A549 (cell line): ENCODE results near the gene CAMTA1.

Source experiments
- JUN ChIP-seq, 2 experiments: fragments of >200 bp; sonication (Bioruptor Twin); formaldehyde crosslinking; IDR thresholded peaks; 2 replicates in 1 of 2; 3 replicates in 1 of 2; pipeline ENCODE4 v1.6.1; 2016 to 2017
- NR3C1 ChIP-seq: fragments of >200 bp; sonication (Bioruptor Twin); formaldehyde crosslinking; IDR thresholded peaks from 3 replicates; pipeline ENCODE4 v1.6.1; 2017
- POLR2A ChIP-seq: IDR thresholded peaks from 2 replicates; pipeline ENCODE4 v1.6.1; 2012; ENCODE audit warnings: mild to moderate bottlenecking, low read length
- RAD21 ChIP-seq, 2 experiments: fragments of >200 bp in 1 of 2; sonication (Bioruptor Twin) in 1 of 2; formaldehyde crosslinking in 1 of 2; IDR thresholded peaks in 1 of 2; conservative IDR thresholded peaks in 1 of 2; 2 replicates in 1 of 2; 3 replicates in 1 of 2; pipeline ENCODE4 v1.6.1; 2012 to 2018; ENCODE audit warnings: inconsistent platforms in 1 of 2
- RFX5 ChIP-seq: fragments of 450-650 bp; IDR thresholded peaks from 2 replicates; pipeline ENCODE4 v1.7.1; 2014; ENCODE audit warnings: antibody characterized with exemption, mild to moderate bottlenecking, moderate library complexity
- TF ChIP-seq, protein P1 (sequence below): fragments of 200-600 bp; sonication (generic); IDR thresholded peaks from 2 replicates; pipeline ENCODE4 v1.6.1; 2016; ENCODE audit warnings: antibody characterized with exemption, mild to moderate bottlenecking, moderate library complexity
- TF ChIP-seq, protein P2 (sequence below): fragments of >200 bp; sonication (Bioruptor Twin); formaldehyde crosslinking; IDR thresholded peaks from 3 replicates; pipeline ENCODE4 v1.6.1; 2016
- TF ChIP-seq, protein P3 (sequence below): fragments of >200 bp; sonication (Bioruptor Twin); formaldehyde crosslinking; IDR thresholded peaks from 3 replicates; pipeline ENCODE4 v1.5.1; 2016
- TF ChIP-seq, protein P4 (sequence below): IDR thresholded peaks from 2 replicates; pipeline ENCODE4 v1.6.1; 2012; ENCODE audit warnings: low read depth, borderline replicate concordance

DNA sequence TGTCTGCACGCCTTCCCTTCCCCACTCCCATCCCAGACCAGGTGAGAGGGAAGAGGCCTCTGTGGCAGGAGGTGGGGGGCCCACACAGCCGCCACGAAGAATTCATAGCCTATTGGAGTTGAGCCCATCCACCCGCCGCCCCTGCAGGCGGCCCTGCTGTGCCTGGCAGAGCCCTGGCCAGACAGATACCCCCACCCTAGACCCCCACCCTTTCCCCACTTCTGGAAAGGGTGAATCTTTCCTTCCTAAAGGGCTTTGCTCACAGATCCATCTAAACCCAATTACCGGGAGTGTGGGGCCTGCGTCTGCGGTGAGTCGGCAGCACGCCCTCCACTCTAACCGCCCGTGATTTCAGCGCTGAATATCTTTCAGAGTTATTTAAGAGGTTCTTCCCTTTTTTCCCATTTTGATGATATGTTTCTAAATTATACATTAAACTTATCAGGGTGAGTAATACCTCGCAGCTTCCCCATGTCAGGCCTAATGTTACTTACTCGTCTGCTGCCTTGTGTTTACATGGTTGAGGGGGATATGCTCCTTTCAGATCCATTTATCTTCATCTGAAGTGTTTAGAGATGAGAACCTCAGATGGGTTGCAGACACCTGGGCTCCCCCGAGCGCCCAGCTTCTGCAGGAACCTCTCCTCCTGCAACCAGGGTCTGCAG is 802.0 kb downstream of the CAMTA1 start:
- TF ChIP-seq, protein P1, sequence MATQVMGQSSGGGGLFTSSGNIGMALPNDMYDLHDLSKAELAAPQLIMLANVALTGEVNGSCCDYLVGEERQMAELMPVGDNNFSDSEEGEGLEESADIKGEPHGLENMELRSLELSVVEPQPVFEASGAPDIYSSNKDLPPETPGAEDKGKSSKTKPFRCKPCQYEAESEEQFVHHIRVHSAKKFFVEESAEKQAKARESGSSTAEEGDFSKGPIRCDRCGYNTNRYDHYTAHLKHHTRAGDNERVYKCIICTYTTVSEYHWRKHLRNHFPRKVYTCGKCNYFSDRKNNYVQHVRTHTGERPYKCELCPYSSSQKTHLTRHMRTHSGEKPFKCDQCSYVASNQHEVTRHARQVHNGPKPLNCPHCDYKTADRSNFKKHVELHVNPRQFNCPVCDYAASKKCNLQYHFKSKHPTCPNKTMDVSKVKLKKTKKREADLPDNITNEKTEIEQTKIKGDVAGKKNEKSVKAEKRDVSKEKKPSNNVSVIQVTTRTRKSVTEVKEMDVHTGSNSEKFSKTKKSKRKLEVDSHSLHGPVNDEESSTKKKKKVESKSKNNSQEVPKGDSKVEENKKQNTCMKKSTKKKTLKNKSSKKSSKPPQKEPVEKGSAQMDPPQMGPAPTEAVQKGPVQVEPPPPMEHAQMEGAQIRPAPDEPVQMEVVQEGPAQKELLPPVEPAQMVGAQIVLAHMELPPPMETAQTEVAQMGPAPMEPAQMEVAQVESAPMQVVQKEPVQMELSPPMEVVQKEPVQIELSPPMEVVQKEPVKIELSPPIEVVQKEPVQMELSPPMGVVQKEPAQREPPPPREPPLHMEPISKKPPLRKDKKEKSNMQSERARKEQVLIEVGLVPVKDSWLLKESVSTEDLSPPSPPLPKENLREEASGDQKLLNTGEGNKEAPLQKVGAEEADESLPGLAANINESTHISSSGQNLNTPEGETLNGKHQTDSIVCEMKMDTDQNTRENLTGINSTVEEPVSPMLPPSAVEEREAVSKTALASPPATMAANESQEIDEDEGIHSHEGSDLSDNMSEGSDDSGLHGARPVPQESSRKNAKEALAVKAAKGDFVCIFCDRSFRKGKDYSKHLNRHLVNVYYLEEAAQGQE = no peak
- no peak for TF ChIP-seq POLR2A
- no peak for TF ChIP-seq JUN (IDR thresholded peaks at IDR 0.05)
- TF ChIP-seq, protein P2, sequence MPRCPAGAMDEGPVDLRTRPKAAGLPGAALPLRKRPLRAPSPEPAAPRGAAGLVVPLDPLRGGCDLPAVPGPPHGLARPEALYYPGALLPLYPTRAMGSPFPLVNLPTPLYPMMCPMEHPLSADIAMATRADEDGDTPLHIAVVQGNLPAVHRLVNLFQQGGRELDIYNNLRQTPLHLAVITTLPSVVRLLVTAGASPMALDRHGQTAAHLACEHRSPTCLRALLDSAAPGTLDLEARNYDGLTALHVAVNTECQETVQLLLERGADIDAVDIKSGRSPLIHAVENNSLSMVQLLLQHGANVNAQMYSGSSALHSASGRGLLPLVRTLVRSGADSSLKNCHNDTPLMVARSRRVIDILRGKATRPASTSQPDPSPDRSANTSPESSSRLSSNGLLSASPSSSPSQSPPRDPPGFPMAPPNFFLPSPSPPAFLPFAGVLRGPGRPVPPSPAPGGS = no peak
- TF ChIP-seq RAD21 (conservative IDR thresholded peaks at IDR 0.05 in 1 of 2, IDR thresholded peaks at IDR 0.05 in 1 of 2) = no peak
- TF ChIP-seq, protein P3, sequence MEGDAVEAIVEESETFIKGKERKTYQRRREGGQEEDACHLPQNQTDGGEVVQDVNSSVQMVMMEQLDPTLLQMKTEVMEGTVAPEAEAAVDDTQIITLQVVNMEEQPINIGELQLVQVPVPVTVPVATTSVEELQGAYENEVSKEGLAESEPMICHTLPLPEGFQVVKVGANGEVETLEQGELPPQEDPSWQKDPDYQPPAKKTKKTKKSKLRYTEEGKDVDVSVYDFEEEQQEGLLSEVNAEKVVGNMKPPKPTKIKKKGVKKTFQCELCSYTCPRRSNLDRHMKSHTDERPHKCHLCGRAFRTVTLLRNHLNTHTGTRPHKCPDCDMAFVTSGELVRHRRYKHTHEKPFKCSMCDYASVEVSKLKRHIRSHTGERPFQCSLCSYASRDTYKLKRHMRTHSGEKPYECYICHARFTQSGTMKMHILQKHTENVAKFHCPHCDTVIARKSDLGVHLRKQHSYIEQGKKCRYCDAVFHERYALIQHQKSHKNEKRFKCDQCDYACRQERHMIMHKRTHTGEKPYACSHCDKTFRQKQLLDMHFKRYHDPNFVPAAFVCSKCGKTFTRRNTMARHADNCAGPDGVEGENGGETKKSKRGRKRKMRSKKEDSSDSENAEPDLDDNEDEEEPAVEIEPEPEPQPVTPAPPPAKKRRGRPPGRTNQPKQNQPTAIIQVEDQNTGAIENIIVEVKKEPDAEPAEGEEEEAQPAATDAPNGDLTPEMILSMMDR = no peak
- TF ChIP-seq, protein P4, sequence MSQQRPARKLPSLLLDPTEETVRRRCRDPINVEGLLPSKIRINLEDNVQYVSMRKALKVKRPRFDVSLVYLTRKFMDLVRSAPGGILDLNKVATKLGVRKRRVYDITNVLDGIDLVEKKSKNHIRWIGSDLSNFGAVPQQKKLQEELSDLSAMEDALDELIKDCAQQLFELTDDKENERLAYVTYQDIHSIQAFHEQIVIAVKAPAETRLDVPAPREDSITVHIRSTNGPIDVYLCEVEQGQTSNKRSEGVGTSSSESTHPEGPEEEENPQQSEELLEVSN = no peak
- no peak for TF ChIP-seq RFX5
- no peak for TF ChIP-seq NR3C1
